Right renal cortex interstitium (tissue), 3 donors: ENCODE measurements around the gene CENPP. TPM values are rescaled to one million over a fixed set of nuclear protein-coding genes. Genes with fewer than 3 reads are reported as not detected.
"Not testable (repeated sequence)": the region's sequence is repeated elsewhere in the genome, so short reads cannot be mapped to it uniquely, and the experiment has no call there.

Experiments
- DNase-seq, 3 donors: peaks; one replicate each; pipeline ENCODE4 v3.0.0-alpha.2; 2013; ENCODE audit warnings: low read depth in 3 of 3, low spot score in 2 of 3
- polyA plus RNA-seq, 3 donors: library from polyadenylated mRNA; unstranded; fragments of 120-200 nt; gene quantifications; one replicate each; pipeline ENCODE4 v1.2.1, GENCODE V29; 2013; ENCODE audit not compliant: insufficient read length in 3 of 3

CENPP gene
- polyA plus RNA-seq, 3 donors: 5.7 to 7.7 (median 6.3) TPM

- no peak for DNase-seq
Measured at GRCh38 chr9:92377876-92378275, 52.1 kb downstream of the CENPP start.

- no peak for DNase-seq
Measured at GRCh38 chr9:92378865-92379560, 53.3 kb downstream of the CENPP start.

- no peak for DNase-seq
Measured at GRCh38 chr9:92380603-92381002, 54.9 kb downstream of the CENPP start.

GRCh38 chr9:92381775-92382174 is 56.0 kb downstream of the CENPP start:
- DNase-seq: no peak

- DNase-seq: no peak
Measured at GRCh38 chr9:92384375-92384774, 58.6 kb downstream of the CENPP start.

- no peak for DNase-seq
Measured at GRCh38 chr9:92385001-92385400, 59.2 kb downstream of the CENPP start.

GRCh38 chr9:92385477-92385876 is 59.7 kb downstream of the CENPP start:
- DNase-seq: no peak

- no peak for DNase-seq
Measured at GRCh38 chr9:92385953-92386352, 60.2 kb downstream of the CENPP start.

GRCh38 chr9:92392690-92393089 is 66.9 kb downstream of the CENPP start:
- no peak for DNase-seq

GRCh38 chr9:92393686-92394085 is 67.9 kb downstream of the CENPP start:
- no peak for DNase-seq

- no peak for DNase-seq
Measured at GRCh38 chr9:92395617-92396016, 69.9 kb downstream of the CENPP start.

- no peak for DNase-seq
Measured at GRCh38 chr9:92397853-92398252, 72.1 kb downstream of the CENPP start.

- DNase-seq: no peak
Measured at GRCh38 chr9:92402360-92402759, 76.6 kb downstream of the CENPP start.

- DNase-seq: no peak
Measured at GRCh38 chr9:92402826-92403745, 77.3 kb downstream of the CENPP start.

- no peak for DNase-seq
Measured at GRCh38 chr9:92404042-92404836, 78.5 kb downstream of the CENPP start, which contains the start of gene OGN. Gene OGN (minus strand): TSS chr9:92404578. CDS start chr9:92403407, 1,171 bp downstream.

GRCh38 chr9:92405818-92406217 is 80.1 kb downstream of the CENPP start:
- no peak for DNase-seq

- DNase-seq: no peak
Measured at GRCh38 chr9:92406477-92406876, 80.7 kb downstream of the CENPP start.

- DNase-seq: no peak
Measured at GRCh38 chr9:92407818-92408217, 82.1 kb downstream of the CENPP start.

GRCh38 chr9:92408747-92409478 is 83.2 kb downstream of the CENPP start:
- DNase-seq: no peak

- DNase-seq: not testable (repeated sequence)
Measured at GRCh38 chr9:92411157-92411556, 85.4 kb downstream of the CENPP start.
